HCEC 1CT (cell line): ENCODE data around the gene RUNX3.
"Not testable (repeated sequence)": the region's sequence is repeated elsewhere in the genome, so short reads cannot be mapped to it uniquely, and the experiment has no call there.

ENCODE experiments used
- DNase-seq: peaks from one replicate; pipeline ENCODE4 v3.0.0-alpha.2; 2017

RUNX3 gene

DNA sequence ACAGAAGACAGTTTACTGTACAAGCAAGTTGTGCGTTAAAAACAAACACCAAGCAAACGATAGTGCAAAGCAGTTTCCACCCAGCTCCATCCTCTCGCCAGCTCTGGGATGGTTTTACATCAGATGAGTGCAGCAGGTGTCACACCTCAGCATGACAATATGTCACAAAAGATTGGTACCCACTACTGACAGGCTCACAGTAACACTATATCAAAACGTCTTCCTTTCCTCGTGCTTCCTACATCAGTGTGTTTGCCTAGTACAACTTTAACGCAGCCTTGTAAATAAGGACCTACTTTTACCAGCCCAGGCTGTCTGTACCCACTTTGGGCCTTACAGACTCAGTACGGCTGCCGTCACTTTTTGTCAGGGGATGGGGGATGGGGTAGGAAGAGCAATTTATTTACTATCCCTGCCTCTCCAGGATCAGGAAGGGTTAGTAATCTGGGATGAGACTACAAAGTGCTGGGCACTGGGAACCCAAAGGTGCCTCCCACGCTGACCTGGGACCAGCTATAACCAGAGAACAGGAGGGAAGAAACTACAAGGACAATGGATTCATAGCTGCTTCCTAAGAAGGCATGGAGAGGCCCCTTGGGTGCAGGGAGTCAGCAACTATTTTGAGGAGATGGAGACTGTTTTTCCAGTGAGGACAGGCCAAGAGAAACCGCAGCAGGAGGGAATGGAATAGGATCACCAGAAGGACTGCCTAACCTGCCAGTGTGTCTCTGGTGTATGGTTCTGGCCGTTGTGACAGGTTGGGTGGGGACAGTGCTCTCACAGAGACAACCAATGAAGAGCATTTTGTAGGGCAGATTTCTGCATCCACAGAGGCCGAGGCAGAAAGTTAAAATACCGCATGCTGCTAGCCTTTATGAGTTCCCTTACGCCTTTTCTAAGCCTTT, 30.2 kb downstream of the RUNX3 start:
- DNase-seq, result no peak

DNA sequence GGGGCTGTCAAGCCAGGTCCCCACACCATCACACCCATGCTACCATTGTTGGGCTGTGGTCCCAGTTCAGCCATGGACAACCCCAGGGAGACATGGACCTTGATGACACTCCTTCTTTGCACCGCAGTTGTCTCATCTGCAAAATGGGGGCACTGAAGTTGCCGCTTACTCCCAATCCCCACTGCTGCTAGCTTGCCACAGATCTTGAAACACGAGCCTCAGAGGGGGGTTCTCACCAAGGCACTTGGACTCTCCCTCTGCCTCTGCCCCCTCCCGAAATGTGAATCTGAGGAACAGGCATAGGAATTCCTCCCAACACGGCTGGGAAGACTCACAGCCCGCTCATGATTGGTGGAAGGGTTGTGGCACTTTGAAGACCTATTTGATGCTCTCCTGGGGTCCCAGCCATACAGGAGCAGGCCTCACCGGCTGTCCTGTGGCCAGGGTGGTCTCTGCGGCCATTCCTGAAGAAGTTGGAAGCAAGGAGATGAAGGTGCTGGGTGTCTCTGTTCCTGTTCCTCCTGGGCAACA, 31.1 kb downstream of the RUNX3 start:
- no peak for DNase-seq

DNA sequence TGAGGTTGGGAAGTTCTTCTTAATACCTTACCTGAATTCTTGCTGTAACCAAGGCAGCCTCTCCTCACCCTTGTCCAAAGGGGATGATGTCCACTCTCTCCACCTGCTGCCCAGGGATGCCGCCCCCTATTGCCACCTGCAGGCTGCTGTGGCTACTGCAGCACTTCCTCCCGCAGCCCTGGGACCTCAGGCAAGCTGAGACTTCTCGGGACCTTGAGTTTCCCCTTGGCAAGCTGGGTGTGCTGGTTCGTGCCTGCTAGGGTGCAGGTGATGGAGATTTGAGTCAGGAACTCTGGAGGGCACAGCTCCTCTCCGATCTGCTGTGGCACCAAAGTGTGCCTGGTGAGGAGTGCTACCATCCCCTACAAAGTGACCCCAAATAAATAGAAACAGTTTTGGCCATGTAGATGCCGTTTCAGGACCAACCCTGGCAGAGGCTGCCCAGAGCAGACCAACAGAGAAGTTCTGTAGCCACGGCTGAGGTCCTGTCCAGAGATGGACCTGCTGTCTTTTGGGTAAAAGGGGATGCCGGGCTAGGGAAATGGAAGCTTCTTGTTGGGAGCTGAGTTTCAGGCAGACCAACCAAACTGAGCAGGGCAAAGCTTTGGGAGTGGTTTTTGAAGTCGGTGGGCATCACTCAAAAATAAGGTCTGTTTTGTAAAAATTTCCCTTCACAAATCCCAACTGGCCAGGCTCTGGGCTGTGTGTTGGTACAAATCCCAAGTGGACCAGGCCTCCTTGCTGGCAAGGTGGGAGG, 31.7 kb downstream of the RUNX3 start:
- peak; percentile 25 for DNase-seq

DNA sequence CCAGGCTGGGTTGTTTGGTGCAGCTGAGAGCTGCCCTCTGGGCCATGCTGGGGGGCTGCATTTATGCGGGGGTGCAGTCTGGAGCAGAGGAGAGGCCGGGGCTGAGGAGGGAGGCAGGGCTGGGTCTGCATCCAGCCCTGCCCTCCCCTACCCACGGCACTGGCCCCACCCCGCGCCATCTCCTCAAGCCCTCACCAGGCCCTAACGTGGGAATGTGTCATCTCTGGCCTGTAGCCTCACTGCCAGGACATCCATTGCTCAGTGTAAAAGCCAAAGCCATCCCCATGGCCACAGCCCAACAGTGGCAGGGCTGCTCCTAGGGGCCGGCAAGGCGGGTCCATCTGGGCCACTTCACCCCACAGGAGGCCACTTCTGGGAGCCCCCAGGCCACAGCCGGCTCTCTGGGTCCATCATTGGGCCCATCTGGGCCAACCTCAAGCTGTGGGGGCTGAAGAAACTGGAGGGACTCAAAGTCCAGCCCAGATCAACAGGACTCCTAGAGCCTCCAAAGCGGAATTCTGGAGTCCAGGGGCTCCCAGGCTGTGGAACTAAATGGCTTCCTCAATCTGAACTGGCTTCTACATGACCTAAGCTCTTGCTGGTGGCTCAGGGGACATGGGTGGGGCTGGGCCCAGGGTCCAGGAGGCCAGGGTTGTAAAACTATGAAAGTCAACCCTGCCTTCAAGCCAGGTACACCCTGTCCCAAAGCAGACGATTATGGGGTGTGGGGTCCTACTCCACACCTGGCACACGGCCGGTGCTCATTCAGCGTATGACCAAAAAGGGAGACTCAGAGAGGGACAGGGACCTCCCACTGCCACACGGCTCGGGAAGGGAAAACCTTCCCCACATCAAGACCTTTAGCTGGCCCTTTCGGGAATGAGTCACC, 32.6 kb downstream of the RUNX3 start:
- DNase-seq, result no peak

DNA sequence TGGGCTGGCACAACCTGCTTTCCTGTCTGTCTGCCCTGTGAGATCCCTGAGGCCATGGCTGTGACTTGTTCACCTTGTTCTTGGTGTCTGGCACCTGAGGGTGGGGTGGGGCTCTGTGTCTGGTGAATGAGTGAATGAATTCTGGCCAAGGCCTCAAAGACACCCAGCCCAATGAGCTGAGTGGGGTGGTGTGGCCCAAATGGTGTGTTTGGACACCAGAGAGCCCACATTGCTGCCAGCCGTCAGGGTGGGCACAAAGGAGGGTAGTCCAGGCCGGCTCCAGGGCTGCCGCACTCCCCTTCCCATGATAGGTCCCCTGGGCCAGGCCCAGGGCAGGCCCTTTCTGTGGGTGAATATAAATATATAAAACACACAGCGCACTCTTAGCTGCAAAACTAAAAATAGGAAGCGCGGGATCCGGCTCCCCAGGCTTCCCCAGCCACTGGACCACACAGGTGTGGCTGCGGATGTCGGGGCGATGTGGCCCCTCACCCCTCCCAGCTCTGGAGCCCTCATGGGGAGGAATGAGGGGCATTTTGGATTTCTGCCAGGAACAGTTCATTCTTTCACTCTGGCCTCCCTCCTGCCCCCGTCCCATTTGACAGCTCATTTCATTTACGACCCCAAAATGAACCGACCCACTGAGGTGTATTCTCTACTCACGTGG, 33.3 kb downstream of the RUNX3 start:
- no peak for DNase-seq

DNA sequence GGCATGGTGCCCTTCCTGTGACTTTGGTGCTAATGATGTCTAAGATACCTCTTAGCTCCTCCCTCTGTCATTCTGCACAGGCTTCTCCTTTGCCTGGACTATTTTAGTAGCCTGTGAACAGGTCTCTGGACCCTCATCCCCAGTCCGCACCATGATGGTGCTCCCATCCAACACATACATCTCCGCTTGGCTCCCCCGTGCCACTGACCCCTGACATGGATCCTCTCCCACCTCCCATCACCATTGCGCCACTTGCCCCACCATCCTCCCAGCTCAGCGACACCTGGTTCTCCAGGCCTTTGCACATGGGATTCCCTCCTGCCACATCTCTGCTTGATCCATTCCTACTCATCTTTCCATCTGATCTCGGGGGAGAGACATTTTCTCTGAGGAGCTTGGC, 33.9 kb downstream of the RUNX3 start:
- DNase-seq, result no peak

DNA sequence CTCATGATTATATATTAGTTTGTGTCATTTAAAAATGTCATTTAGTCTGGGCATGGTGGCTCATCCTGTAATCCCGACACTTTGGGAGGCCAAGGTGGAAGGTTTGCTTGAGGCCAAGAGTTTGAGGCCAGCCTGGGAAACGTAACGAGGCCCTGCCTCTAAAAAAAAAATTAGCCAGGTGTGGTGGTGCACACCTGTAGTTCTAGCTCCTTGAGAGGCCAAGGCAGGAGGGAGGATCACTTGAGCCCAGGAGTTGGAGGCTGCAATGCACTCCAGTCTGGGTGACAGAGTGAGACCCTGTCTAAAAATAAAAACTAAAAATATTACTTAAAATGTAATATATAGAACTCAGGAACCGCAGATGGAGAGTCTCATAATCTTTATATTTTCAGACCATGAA, 34.6 kb downstream of the RUNX3 start:
- DNase-seq, result no peak

DNA sequence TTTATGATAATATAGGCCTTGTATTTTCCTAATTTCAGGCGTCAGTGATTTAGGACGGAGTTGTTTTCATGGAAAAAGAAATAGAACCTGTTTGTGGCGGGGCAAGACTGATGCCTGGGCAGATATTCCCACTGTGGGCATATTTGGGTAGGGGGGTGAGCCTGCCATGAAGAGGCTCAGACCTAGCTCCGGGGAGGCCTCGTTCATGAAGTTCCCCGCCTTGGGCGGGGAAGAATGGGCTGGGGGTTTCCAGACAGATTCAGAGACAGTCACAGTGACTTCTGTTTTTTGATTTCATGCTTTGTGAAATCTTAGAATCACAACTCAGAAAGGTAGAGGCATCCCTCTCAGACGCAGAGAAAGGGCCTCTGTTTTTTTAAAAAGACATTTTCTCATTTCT, 36.1 kb downstream of the RUNX3 start:
- no peak for DNase-seq

DNA sequence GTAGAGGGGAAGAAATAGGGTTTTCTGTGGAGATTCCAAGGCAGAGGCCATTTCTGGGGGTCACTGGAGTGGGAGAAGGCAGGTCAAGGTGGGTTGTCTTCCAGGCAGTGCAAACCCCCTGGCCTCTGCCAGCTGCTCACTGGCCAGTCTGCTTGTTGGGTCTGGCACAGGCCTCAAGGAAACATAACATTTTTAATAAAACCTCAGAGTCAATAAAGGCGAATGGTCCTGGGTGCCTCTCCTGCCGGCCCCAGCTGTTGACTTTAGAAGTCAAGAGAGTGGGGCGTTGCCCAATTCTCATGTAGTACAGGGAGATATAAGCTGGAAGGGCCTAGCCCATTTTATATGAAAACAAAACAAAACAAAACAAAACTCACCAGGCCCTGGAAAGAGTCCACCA, 36.6 kb downstream of the RUNX3 start:
- no peak for DNase-seq

DNA sequence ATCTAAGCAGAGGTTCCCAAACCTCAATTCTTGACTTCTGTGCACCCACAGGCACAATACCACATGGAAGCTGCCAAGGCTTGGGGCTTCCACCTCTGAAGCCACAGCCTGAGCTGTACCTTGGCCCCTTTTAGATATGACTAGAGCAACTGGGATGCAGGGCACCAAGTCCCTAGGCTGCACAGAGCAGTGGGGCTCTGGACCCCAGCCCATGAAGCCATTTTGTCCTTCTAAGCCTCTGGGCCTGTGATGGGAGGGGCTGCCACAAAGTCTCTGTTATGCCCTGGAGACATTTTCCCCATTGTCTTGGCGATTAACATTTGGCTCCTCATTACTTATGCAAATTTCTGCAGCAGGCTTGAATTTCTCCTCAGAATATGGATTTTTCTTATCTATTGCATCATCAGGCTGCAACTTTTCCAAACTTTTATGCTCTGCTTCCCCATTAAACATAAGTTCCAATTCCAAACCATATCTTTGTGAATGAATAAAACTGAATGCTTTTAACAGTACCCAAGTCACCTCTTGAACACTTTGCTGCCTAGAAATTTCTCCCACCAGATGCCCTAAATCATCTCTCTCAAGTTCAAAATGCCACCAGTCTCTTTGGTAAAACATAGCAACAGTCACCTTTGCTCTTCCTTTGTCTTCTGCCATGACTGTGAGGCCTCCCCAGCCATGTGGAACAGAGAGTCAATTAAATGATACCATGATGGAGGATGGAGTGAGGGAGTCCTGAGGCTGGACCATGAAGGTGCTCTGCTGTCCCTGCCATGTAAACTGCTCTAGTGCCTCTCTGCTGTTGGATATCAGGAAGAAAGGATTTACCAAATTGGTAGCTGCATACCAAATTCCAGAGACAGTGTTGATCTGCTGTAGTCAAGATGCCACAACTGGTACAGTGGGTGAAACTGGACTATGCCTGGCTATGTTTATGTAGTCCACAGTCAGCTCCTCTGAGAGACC, 37.6 kb downstream of the RUNX3 start:
- DNase-seq, result no peak

DNA sequence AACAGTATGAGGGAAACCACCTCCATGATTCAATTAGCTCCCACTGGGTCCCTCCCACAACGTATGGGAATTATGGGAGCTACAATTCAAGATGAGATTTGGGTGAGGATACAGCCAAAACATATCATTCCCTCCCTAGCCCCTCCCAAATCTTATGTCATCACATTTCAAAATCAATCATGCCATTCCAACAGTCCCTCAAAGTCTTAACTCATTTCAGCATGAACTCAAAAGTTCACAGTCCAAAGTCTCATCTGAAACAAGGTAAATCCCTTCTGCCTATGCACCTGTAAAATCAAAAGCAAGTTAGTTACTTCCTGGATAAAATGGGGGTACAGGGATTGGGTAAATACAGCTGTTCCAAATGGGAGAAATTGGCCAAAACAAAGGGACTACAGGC, 38.7 kb downstream of the RUNX3 start:
- not testable (repeated sequence) for DNase-seq

DNA sequence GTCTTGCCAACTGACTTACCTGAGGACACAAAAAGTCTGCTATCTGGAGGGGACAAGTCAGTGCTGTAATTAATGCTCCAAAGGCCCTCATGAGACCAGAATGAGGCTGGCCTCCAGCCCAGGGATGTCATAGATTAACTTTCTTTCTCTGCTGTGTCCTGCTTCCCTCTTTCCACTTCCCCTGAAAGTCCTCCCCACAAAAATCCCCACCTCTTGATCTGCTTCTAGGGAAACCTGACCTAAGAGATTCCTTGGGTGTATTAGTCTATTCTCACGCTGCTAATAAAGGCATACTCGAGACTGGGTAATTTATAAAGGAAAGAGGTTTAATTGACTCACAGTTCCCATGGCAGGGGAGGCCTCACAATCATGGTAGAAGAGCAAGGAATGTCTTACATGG, 39.2 kb downstream of the RUNX3 start:
- DNase-seq, result no peak

DNA sequence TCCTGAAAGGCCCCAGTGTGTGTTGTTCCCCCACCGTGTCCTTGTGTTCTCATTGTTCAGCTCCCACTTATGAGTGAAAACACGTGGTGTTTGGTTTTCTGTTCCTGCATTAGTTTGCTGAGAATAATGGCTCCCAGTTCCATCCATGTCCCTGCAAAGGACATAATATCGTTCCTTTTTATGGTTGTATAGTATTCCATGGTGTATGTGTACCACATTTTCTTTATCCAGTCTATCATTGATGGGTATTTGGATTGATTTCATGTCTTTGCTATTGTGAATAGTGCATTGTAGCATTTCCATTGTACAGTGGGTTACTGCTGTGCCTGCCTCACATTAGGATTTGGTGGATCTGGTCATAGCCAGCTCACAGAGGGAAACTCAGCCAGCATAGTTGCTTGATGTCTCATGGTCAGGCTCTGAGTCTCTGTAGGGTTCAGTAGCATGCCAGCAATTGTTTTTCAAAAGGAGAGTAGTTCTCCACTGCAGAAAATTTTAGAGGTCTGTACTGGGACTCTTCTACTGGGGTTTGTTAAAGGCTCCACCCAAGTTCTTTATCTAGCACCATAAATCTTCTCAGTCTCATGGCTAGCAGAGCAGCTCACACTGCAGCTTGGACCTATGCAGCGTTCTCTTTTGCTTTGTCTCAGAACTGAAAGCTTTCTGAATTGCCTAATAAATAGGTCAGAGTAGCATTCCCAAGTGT, 41.0 kb downstream of the RUNX3 start:
- peak; percentile 22 for DNase-seq

DNA sequence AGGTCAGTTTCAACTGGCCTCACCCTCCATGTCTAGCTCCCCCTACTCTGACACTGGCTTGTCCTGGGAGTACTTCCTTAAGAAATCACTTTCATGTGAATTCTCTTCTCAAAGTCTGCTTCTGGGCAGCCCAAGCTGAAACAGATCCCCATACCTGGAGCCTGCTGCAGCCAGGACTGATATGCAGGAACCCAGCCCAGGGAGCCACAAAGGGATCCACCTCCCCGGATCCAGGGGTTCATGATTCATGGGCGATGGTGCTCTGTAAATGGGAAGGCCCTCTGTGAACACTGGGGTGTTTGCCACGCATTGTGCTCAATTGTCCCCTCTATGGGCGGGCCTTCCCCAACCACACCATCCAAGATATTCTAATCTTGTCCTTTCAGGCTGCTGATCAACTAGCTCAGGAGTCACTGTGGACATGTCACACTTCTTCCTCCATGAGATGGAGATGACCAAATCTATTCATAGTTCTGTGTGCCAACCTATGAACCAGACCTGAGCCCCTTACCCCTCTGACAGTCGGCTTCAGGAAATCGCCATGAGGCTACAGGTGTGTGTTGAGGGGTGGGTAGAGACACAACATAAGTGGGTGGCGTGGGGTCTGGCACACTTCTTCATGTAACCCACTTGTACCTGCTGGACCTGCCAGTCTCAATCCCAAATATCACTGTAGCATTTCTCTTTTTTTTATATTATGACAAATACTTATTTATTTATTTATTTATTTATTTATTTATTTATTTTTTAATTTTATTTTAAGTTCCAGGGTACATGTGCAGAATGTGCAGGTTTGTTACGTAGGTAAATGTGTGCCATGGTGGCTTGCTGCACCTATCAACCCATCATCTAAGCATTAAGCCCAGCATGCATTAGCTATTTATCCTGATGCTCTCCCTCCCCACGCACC, 41.8 kb downstream of the RUNX3 start:
- no peak for DNase-seq

DNA sequence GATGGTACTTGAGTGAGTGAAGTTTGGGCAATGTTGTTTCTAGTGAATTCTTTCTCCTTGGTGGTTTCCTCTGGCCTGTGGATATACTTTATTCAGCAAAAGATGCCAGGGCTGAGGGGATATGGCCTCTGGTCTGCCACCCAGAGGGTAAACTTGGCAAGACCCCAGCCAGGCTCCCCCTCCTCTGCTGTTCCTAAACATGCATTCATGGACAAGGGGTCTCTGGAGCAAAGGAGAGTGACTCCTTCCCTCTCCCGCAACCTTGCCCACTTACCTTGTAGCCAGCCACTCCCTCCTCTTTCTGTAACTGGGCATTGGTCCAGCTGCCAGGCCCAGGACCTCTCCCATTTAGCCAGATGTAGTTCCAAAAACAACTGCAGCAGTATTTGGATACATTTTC, 43.8 kb downstream of the RUNX3 start:
- no peak for DNase-seq

DNA sequence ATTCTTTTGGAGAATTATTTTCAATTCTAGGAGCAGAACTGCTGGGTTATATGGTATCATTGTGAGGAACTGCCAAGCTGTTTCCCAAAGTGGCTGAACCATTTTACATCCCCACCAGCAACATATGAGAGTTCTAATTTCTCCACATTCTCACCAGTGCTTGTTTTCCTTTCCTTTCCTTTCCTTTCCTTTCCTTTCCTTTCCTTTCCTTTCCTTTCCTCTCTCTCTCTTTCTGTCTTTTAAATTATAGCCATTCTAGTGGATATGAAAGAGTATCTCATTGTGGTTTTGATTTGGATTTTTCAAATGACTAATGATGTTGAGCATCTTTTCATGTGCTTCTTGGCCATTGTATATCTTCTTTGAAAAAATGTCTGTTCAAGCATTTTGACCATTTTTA, 45.3 kb downstream of the RUNX3 start:
- DNase-seq, result no peak

DNA sequence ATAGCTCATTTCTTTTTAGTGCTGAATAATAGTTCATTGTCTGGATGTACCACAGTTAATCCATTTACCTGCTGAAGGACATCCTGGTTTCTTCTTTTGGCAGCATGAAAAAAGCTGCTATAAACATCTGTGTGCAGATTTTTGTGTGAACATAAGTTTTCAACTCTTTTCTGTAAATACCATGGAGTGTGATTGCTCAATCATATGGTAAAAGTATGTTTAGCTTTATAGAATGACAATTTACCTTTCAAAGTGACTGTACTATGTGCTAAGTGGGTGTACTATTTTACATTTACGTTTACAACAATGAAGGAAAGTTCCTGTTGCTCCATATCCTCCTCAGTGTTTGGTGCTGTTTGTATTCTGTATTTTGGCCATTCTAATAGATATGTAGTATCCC, 49.0 kb downstream of the RUNX3 start:
- no peak for DNase-seq

DNA sequence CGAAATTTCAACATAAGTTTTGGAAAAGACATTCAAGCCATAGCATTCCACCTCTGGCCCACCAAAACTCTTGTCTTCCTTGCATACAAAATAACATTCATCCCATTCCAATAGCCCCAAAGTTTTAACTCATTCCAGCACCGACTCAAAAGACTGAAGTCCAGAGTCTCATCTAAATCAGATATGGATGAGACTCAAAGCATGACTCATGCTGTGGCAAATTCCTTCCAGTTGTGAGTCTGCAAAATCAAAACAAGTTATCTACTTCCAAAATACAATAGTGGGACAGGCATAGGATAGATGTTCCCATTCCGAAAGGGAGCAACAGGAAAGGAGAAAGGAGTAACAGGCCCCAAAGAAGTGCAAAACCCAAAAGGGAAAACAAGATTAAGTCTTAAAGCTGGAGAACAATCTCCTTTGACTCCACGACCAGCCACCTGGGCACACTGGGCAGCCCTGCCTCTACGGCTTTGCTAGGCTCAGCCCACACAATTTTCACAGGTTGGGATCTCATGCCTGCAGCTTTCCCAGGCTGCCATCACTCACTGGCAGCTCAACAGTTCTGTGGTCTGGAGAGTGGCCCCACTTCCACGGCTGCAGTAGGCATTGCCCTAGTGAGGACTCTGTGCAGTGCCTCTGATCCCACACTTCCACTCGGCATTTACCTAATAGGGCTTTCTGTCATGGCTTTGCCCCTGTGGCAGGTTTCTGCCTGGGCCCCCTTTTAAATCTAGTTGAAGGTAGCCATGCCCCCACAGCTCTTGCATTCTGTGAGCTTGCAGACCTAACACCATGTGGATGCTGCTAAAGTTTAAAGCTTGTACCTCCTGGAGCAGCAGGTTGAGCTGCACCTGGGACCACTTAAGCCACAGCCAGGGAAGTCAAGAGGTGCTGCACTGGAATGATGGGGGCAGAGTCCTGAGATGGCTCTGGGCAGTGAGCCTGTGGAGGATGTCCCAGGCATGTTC, 51.0 kb downstream of the RUNX3 start:
- DNase-seq, result peak; percentile 2
